ENCODE measurements around the gene C5orf24.

Gene C5orf24

GRCh38 chr5:134889335-134889734 lies 43.6 kb downstream of the C5orf24 start:
- Histone ChIP-seq H3K4me1 (ENCODE audit: insufficient read depth, low read length) (no peaks in the 10 kb centered on the region), H3K27ac (ENCODE audit: low read length) (no peak overlapping the region), H3K79me2 (ENCODE audit: insufficient read depth, low read length) (peaks cover 70% of the 10 kb centered on the region), H3K4me3 (ENCODE audit: low read depth in 1 of 2, low read length in 2 of 2) (no peak overlapping the region), H3K27me3 (ENCODE audit: insufficient read depth, low read length, poor library complexity) (no peaks in the 10 kb centered on the region), H3K9ac (ENCODE audit: low read depth, low read length) (no peak overlapping the region), H3K4me2 (ENCODE audit: insufficient read depth, low read length) (no peak overlapping the region), H4K20me1 (ENCODE audit: insufficient read depth, low read length) (peaks cover 14% of the 10 kb centered on the region), H2AFZ (ENCODE audit: low read depth, low read length) (no peak overlapping the region), H3K36me3 (ENCODE audit: insufficient read depth, low read length) (peaks cover 40% of the 10 kb centered on the region), H3K9me3 (ENCODE audit: insufficient read depth, low read length, severe bottlenecking) (no peaks in the 10 kb centered on the region)
- no peak for DNase-seq
- no peak for TF ChIP-seq CTCF (IDR thresholded peaks at IDR 0.05; ENCODE audit: borderline replicate concordance, extremely low read depth, low read length, poor library complexity, severe bottlenecking)
- no peak for TF ChIP-seq EZH2 (IDR thresholded peaks at IDR 0.05; ENCODE audit: borderline replicate concordance, low read depth, low read length, severe bottlenecking)
- no peak for ATAC-seq (ENCODE audit: insufficient read depth, low read depth)

DNA sequence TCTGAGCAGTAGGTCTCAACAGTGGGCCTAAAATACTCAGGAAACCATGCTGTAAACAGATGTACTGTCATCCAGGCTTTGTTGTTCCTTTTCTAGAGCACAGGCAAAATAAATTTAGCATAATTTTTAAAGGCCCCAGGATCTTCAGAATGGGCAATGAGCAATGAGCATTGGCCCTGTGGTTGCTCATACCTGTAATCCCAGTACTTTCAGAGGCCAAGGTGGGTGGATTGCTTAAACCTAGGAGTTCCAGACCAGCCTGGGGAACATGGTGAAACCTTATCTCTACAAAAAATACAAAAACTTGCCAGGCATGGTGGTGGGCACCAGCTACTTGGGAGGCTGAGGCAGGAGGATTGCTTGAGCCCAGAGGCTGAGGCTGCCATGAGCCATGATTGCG lies 45.7 kb downstream of the C5orf24 start:
- TF ChIP-seq CTCF (IDR thresholded peaks at IDR 0.05; ENCODE audit: borderline replicate concordance, extremely low read depth, low read length, poor library complexity, severe bottlenecking) (no peak), EZH2 (IDR thresholded peaks at IDR 0.05; ENCODE audit: borderline replicate concordance, low read depth, low read length, severe bottlenecking) (no peak)
- peaks cover 59% of the 10 kb centered on the region for H3K36me3 ChIP-seq (ENCODE audit: insufficient read depth, low read length)

DNA sequence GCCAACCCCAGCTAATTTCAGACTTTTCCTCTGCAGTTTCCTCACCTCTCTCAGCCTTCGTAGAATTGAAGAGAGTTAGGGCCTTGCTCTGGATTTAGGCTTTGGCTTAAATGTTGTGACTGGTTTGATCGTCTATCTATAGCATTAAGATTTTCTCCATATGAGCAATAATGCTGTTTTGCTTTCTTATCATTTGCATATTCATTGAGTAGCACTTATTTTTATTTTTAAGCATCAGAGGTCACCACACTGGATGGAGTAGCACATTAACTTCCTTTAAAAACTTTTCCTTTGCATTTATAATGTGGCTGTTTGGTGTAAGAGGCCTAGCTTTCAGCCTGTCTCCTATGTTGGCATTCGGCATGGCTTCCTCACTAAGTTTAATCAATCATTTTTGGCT lies 46.5 kb downstream of the C5orf24 start:
- Histone ChIP-seq H3K79me2 (ENCODE audit: insufficient read depth, low read length) (peaks cover 48% of the 10 kb centered on the region), H3K27me3 (ENCODE audit: insufficient read depth, low read length, poor library complexity) (no peaks in the 10 kb centered on the region), H2AFZ (ENCODE audit: low read depth, low read length) (no peak overlapping the region), H3K9ac (ENCODE audit: low read depth, low read length) (no peak overlapping the region), H3K4me2 (ENCODE audit: insufficient read depth, low read length) (no peak overlapping the region), H3K9me3 (ENCODE audit: insufficient read depth, low read length, severe bottlenecking) (no peaks in the 10 kb centered on the region), H4K20me1 (ENCODE audit: insufficient read depth, low read length) (peaks cover 8% of the 10 kb centered on the region), H3K27ac (ENCODE audit: low read length) (no peak overlapping the region), H3K4me1 (ENCODE audit: insufficient read depth, low read length) (no peaks in the 10 kb centered on the region), H3K36me3 (ENCODE audit: insufficient read depth, low read length) (peaks cover 64% of the 10 kb centered on the region), H3K4me3 (ENCODE audit: low read depth in 1 of 2, low read length in 2 of 2) (no peak overlapping the region)
- DNase-seq (no peak), ATAC-seq (ENCODE audit: insufficient read depth, low read depth) (no peak)
- TF ChIP-seq EZH2 (IDR thresholded peaks at IDR 0.05; ENCODE audit: borderline replicate concordance, low read depth, low read length, severe bottlenecking) (no peak), CTCF (IDR thresholded peaks at IDR 0.05; ENCODE audit: borderline replicate concordance, extremely low read depth, low read length, poor library complexity, severe bottlenecking) (no peak)

More for the DNA sequence above, 45.7 kb downstream of the C5orf24 start:
- H3K4me2 ChIP-seq (ENCODE audit: insufficient read depth, low read length) = no peak overlapping the region
- no peak for ATAC-seq (ENCODE audit: insufficient read depth, low read depth)
- H2AFZ ChIP-seq (ENCODE audit: low read depth, low read length) = no peak overlapping the region
- H3K4me1 ChIP-seq (ENCODE audit: insufficient read depth, low read length) = no peaks in the 10 kb centered on the region
- no peak overlapping the region for H3K27ac ChIP-seq (ENCODE audit: low read length)
- H4K20me1 ChIP-seq (ENCODE audit: insufficient read depth, low read length) = peaks cover 10% of the 10 kb centered on the region
- H3K9ac ChIP-seq (ENCODE audit: low read depth, low read length) = no peak overlapping the region
- no peak overlapping the region for H3K4me3 ChIP-seq (ENCODE audit: low read depth in 1 of 2, low read length in 2 of 2)
- H3K27me3 ChIP-seq (ENCODE audit: insufficient read depth, low read length, poor library complexity) = no peaks in the 10 kb centered on the region
- H3K9me3 ChIP-seq (ENCODE audit: insufficient read depth, low read length, severe bottlenecking) = no peaks in the 10 kb centered on the region
- DNase-seq = no peak
- H3K79me2 ChIP-seq (ENCODE audit: insufficient read depth, low read length) = peaks cover 54% of the 10 kb centered on the region

GRCh38 chr5:134892926-134893325 lies 47.2 kb downstream of the C5orf24 start:
- no peak overlapping the region for H3K4me2 ChIP-seq (ENCODE audit: insufficient read depth, low read length)
- no peak overlapping the region for H3K4me3 ChIP-seq (ENCODE audit: low read depth in 1 of 2, low read length in 2 of 2)
- H2AFZ ChIP-seq (ENCODE audit: low read depth, low read length) = no peak overlapping the region
- no peaks in the 10 kb centered on the region for H3K4me1 ChIP-seq (ENCODE audit: insufficient read depth, low read length)
- H3K9me3 ChIP-seq (ENCODE audit: insufficient read depth, low read length, severe bottlenecking) = no peaks in the 10 kb centered on the region
- peaks cover 41% of the 10 kb centered on the region for H3K79me2 ChIP-seq (ENCODE audit: insufficient read depth, low read length)
- H3K27ac ChIP-seq (ENCODE audit: low read length) = no peak overlapping the region
- peaks cover 65% of the 10 kb centered on the region for H3K36me3 ChIP-seq (ENCODE audit: insufficient read depth, low read length)
- no peak overlapping the region for H3K9ac ChIP-seq (ENCODE audit: low read depth, low read length)
- ATAC-seq (ENCODE audit: insufficient read depth, low read depth) = no peak
- no peaks in the 10 kb centered on the region for H3K27me3 ChIP-seq (ENCODE audit: insufficient read depth, low read length, poor library complexity)
- H4K20me1 ChIP-seq (ENCODE audit: insufficient read depth, low read length) = peaks cover 3% of the 10 kb centered on the region; the same call in 1 of the 2 replicates
- no peak for TF ChIP-seq CTCF (IDR thresholded peaks at IDR 0.05; ENCODE audit: borderline replicate concordance, extremely low read depth, low read length, poor library complexity, severe bottlenecking)
- no peak for TF ChIP-seq EZH2 (IDR thresholded peaks at IDR 0.05; ENCODE audit: borderline replicate concordance, low read depth, low read length, severe bottlenecking)
- no peak for DNase-seq
